H1 (cell line): Measurements from ENCODE around the gene CCDC183. TPM values are rescaled to one million over a fixed set of nuclear protein-coding genes. Genes with fewer than 3 reads are reported as not detected.

Experiments
- CTCF ChIA-PET: fragments of 300-600 bp; sonication (Branson Sonifier 250); formaldehyde crosslinking; loops from one replicate; lab custom pipeline; 2021; ENCODE audit not compliant: partially characterized antibody; lab: Charles Lee
- POLR2A ChIA-PET: fragments of 300-600 bp; sonication (Branson Sonifier 250); formaldehyde crosslinking; loops from one replicate; lab custom pipeline; 2021; ENCODE audit warnings: inconsistent platforms; ENCODE audit not compliant: partially characterized antibody; lab: Charles Lee
- DNase-seq, 2 experiments: peaks; one replicate each; pipeline versions ENCODE4 v3.0.0 to v3.0.0-alpha.2; 2010 to 2022; ENCODE audit warnings: low spot score in 2 of 2, low read depth in 1 of 2, mixed read lengths in 1 of 2
- FAIRE-seq: peaks from 2 replicates; lab custom pipeline; 2011; peaks lifted over from hg19 to GRCh38; lab: Jason Lieb, UNC
- H2AFZ ChIP-seq: 2 replicates; pipeline ENCODE4 v1.8.1; 2012; ENCODE audit warnings: low read length, inconsistent platforms
- H2AK5ac ChIP-seq: 2 replicates; pipeline ENCODE4 v1.6.1; 2013; ENCODE audit warnings: low read depth, low read length
- H2BK120ac ChIP-seq: replicated peaks from 2 replicates; pipeline ENCODE3; 2013; ENCODE audit warnings: low read depth, low read length, inconsistent platforms
- H2BK12ac ChIP-seq: 2 replicates; pipeline ENCODE4 v1.6.1; 2013; ENCODE audit warnings: low read depth, low read length
- H2BK15ac ChIP-seq: 2 replicates; pipeline ENCODE4 v1.6.1; 2013; ENCODE audit warnings: low read length
- H2BK20ac ChIP-seq: 2 replicates; pipeline ENCODE4 v1.6.1; 2013; ENCODE audit warnings: low read length
- H2BK5ac ChIP-seq: 2 replicates; pipeline ENCODE4 v1.6.1; 2013; ENCODE audit warnings: low read depth, low read length
- H3K14ac ChIP-seq: 2 replicates; pipeline ENCODE4 v1.6.1; 2013; ENCODE audit warnings: inconsistent platforms; ENCODE audit not compliant: insufficient read length
- H3K18ac ChIP-seq: 2 replicates; pipeline ENCODE4 v1.6.1; 2013; ENCODE audit warnings: low read length; ENCODE audit errors: extremely low read depth
- H3K23ac ChIP-seq: 2 replicates; pipeline ENCODE4 v1.6.1; 2013; ENCODE audit warnings: inconsistent platforms; ENCODE audit not compliant: insufficient read length
- H3K23me2 ChIP-seq: 2 replicates; pipeline ENCODE4 v1.6.1; 2013; ENCODE audit warnings: low read depth, low read length
- H3K27ac ChIP-seq: 2 replicates; pipeline ENCODE4 v1.6.1; 2011; ENCODE audit warnings: low read depth, low read length, inconsistent platforms
- H3K27me3 ChIP-seq, 4 experiments: replicated peaks in 1 of 4; 1 replicate in 1 of 4; 2 replicates in 3 of 4; pipeline versions ENCODE4 v1.6.1 to v1.8.1; 2011 to 2013; ENCODE audit warnings: low read length in 3 of 4, mild to moderate bottlenecking in 3 of 4, inconsistent platforms in 2 of 4, mixed read lengths in 2 of 4, moderate library complexity in 1 of 4; ENCODE audit not compliant: control insufficient read depth in 3 of 4, insufficient read depth in 3 of 4; ENCODE audit errors: extremely low read depth in 1 of 4
- H3K36me3 ChIP-seq, 4 experiments: 2 replicates each; pipeline versions ENCODE4 v1.6.1 to v1.8.1; 2011 to 2013; ENCODE audit warnings: mild to moderate bottlenecking in 4 of 4, low read length in 3 of 4, moderate library complexity in 2 of 4, control low read depth in 1 of 4, inconsistent platforms in 1 of 4; ENCODE audit not compliant: insufficient read depth in 4 of 4, control insufficient read depth in 2 of 4
- H3K4ac ChIP-seq: replicated peaks from 2 replicates; pipeline ENCODE3; 2013; ENCODE audit warnings: low read length, low read depth, mixed read lengths, inconsistent platforms; ENCODE audit not compliant: insufficient read length
- H3K4me1 ChIP-seq, 4 experiments: replicated peaks in 1 of 4; 1 replicate in 1 of 4; 2 replicates in 3 of 4; pipeline versions ENCODE4 v1.6.1 to v1.8.1; 2011 to 2013; ENCODE audit warnings: low read length in 3 of 4, inconsistent platforms in 2 of 4, mixed read lengths in 1 of 4; ENCODE audit not compliant: insufficient read depth in 4 of 4, control insufficient read depth in 3 of 4
- H3K4me2 ChIP-seq, 2 experiments: 2 replicates each; pipeline versions ENCODE4 v1.6.1 to v1.8.1; 2011 to 2013; ENCODE audit warnings: low read depth in 2 of 2, low read length in 2 of 2, control low read depth in 1 of 2, inconsistent platforms in 1 of 2, mild to moderate bottlenecking in 1 of 2; ENCODE audit not compliant: insufficient read depth in 1 of 2
- H3K4me3 ChIP-seq, 4 experiments: fragments of 200-600, 300-600 bp in 1 of 4; sonication (generic), shearing (Covaris generic), sonication (Bioruptor Twin) in 1 of 4; 2 replicates each; pipeline versions ENCODE4 v1.5.1 to v1.8.1; 2011 to 2016; ENCODE audit warnings: low read length in 4 of 4, low read depth in 3 of 4, control low read depth in 2 of 4, inconsistent platforms in 2 of 4, mild to moderate bottlenecking in 2 of 4, mixed read lengths in 1 of 4, moderate library complexity in 1 of 4; ENCODE audit not compliant: insufficient read depth in 2 of 4; ENCODE audit errors: extremely low read depth in 1 of 4
- H3K56ac ChIP-seq: replicated peaks from 2 replicates; pipeline ENCODE3; 2013; ENCODE audit warnings: low read depth, mild to moderate bottlenecking, mixed read lengths, low read length, inconsistent platforms; ENCODE audit not compliant: insufficient read length
- H3K79me1 ChIP-seq: 2 replicates; pipeline ENCODE4 v1.6.1; 2013; ENCODE audit warnings: low read depth, low read length, control low read depth
- H3K79me2 ChIP-seq, 2 experiments: 2 replicates each; pipeline versions ENCODE4 v1.6.1 to v1.8.1; 2012 to 2013; ENCODE audit warnings: low read length in 2 of 2, mild to moderate bottlenecking in 2 of 2, inconsistent platforms in 1 of 2; ENCODE audit not compliant: insufficient read depth in 2 of 2, control insufficient read depth in 1 of 2
- H3K9ac ChIP-seq, 4 experiments: replicated peaks in 1 of 4; 1 replicate in 1 of 4; 2 replicates in 3 of 4; pipeline versions ENCODE4 v1.6.1 to v1.8.1; 2011 to 2013; ENCODE audit warnings: low read depth in 3 of 4, low read length in 3 of 4, control low read depth in 2 of 4, mild to moderate bottlenecking in 2 of 4, moderate library complexity in 2 of 4, inconsistent platforms in 1 of 4; ENCODE audit errors: extremely low read depth in 1 of 4
- H3K9me3 ChIP-seq, 2 experiments: 2 replicates each; pipeline versions ENCODE4 v1.6.1 to v1.8.1; 2012 to 2013; ENCODE audit warnings: mild to moderate bottlenecking in 2 of 2, moderate library complexity in 2 of 2, control low read depth in 1 of 2, inconsistent platforms in 1 of 2, low read depth in 1 of 2, low read length in 1 of 2, mixed read lengths in 1 of 2; ENCODE audit not compliant: insufficient read depth in 2 of 2
- H4K20me1 ChIP-seq, 2 experiments: replicated peaks in 1 of 2; 2 replicates each; pipeline versions ENCODE3 to v1.8.1; 2011 to 2013; ENCODE audit warnings: inconsistent platforms in 2 of 2, low read length in 2 of 2, mild to moderate bottlenecking in 1 of 2; ENCODE audit not compliant: insufficient read depth in 2 of 2, control insufficient read depth in 1 of 2
- H4K5ac ChIP-seq: 2 replicates; pipeline ENCODE4 v1.6.1; 2013; ENCODE audit warnings: low read length, low read depth, mixed read lengths, inconsistent platforms; ENCODE audit not compliant: insufficient read length
- H4K8ac ChIP-seq: 2 replicates; pipeline ENCODE4 v1.8.0; 2013; ENCODE audit warnings: mild to moderate bottlenecking, moderate library complexity, low read length, inconsistent platforms; ENCODE audit not compliant: insufficient read depth; ENCODE audit errors: extremely low read depth
- H4K91ac ChIP-seq: replicated peaks from 2 replicates; pipeline ENCODE3; 2013; ENCODE audit warnings: low read length, mixed read lengths, inconsistent platforms; ENCODE audit not compliant: insufficient read length
- CEBPB ChIP-seq: IDR thresholded peaks from 2 replicates; pipeline ENCODE4 v1.6.1; 2012; ENCODE audit warnings: low read depth, low read length
- CHD1 ChIP-seq: IDR thresholded peaks from 2 replicates; pipeline ENCODE4 v1.6.1; 2012; ENCODE audit warnings: low read depth, low read length, improper control_type of control experiment
- CHD2 ChIP-seq: IDR thresholded peaks from 2 replicates; pipeline ENCODE4 v1.6.1; 2012; ENCODE audit warnings: low read length, improper control_type of control experiment
- POU5F1 ChIP-seq: IDR thresholded peaks from 2 replicates; pipeline ENCODE4 v1.6.1; 2011; ENCODE audit warnings: low read depth, mild to moderate bottlenecking, low read length, moderate library complexity
- RNF2 ChIP-seq: fragments of 200-900, 300-1000 bp; sonication (generic); IDR thresholded peaks from 2 replicates; pipeline ENCODE4 v1.7.1; 2016; ENCODE audit warnings: borderline replicate concordance, low read depth, mild to moderate bottlenecking, antibody characterized with exemption, low read length; ENCODE audit not compliant: poor library complexity, severe bottlenecking; ENCODE audit errors: missing control alignments
- SAP30 ChIP-seq: fragments of 300-600 bp; sonication (generic); IDR thresholded peaks from 2 replicates; pipeline ENCODE4 v1.7.1; 2012; ENCODE audit warnings: low read length, moderate library complexity, mild to moderate bottlenecking, inconsistent platforms; ENCODE audit not compliant: insufficient read depth, insufficient replicate concordance
- SIN3A ChIP-seq, 2 experiments: IDR thresholded peaks in 1 of 2; conservative IDR thresholded peaks in 1 of 2; 2 replicates each; pipeline ENCODE4 v1.6.1; 2011 to 2012; ENCODE audit warnings: low read length in 2 of 2, improper control_type of control experiment in 1 of 2, low read depth in 1 of 2, mild to moderate bottlenecking in 1 of 2
- WGBS, 2 experiments: shearing (Covaris generic) in 1 of 2; methylation state at CpG; one replicate each; pipeline versions ENCODE4 v1.1.6 to v1.1.7; 2013 to 2015; ENCODE audit warnings: low lambda C conversion rate in 2 of 2, mixed read lengths in 2 of 2, inconsistent platforms in 1 of 2, low coverage in 1 of 2, missing lambda C conversion rate in 1 of 2; ENCODE audit not compliant: insufficient replicate concordance in 2 of 2, insufficient coverage in 1 of 2, insufficient read length in 1 of 2; ENCODE audit errors: extremely low coverage in 1 of 2, missing lambda C conversion rate in 1 of 2; 5-methylcytosine and 5-hydroxymethylcytosine counted together
- polyA plus RNA-seq, 7 experiments: library from polyadenylated mRNA; depleted of rRNA in 3 of 7; stranded (reverse) in 5 of 7; unstranded in 2 of 7; fragments of >200 nt in 5 of 7; fragments of 200-250 nt in 2 of 7; gene quantifications; 1 replicate in 5 of 7; 2 replicates in 1 of 7; 4 replicates in 1 of 7; pipeline versions ENCODE4 v1.2.1 to v1.2.3, GENCODE V29; 2011 to 2013; ENCODE audit warnings: missing spikeins in 2 of 7, mixed read lengths in 2 of 7
- total RNA-seq: library from RNA; stranded (reverse); fragmentation: NEBNext Ultra II Directional; extraction: Animal tissue kit (Norgen Biotek cat#: 25700); gene quantifications from 2 replicates; pipeline ENCODE4 v1.2.1, GENCODE V29; 2021
- TF ChIP-seq, protein P1 (sequence below): IDR thresholded peaks from 2 replicates; pipeline ENCODE4 v1.6.1; 2012; ENCODE audit warnings: low read length, inconsistent platforms

Gene CCDC183
- total and polyA plus RNA-seq, 2 of the 8 experiments (the other 6 are each of a cell fraction or from before 2014, with no cell fraction given) = 0.51 to 1.6 TPM

DNA sequence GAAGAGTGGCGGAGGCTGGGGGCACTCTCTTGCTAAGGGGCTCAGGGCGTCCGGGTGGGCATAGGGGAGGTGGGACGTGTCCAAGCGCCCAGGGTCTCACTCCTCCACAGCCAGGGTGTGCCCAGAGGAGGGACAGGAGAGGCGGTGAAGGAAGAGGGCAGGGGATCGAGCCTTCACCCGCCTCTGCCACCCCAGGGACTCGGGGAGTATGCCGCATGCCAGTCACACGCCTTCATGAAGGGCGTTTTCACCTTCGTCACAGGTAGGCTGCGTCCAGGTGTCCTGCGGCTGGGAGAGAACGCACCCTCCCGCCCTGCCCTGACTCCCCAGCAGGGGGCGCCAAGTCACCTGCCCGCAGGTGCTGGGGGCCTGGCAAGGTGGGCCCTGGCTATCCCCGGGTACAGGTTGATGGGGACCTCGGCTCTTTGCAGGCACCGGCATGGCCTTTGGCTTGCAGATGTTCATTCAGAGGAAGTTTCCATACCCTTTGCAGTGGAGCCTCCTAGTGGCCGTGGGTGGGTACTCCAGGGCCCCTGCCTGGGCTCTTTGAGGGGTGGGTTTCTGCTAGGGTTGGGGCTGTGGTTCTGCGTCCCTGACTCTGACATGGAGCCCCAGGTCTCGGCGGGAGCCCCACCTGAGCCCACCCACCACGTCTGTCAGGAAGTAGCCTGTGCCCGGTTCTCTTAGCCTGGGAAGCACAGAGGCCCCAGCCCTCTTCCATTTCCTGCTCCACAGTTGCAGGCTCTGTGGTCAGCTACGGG is 4.4 kb upstream of the CCDC183 start:
- Histone ChIP-seq H4K20me1 (peaks cover 0 to 8% of the 10 kb centered on the region in 2 experiments), H2BK5ac (peak overlapping the region; percentile 77; the same call in 1 of the 2 replicates), H3K4me2 (peak overlapping the region; percentile 71 to 94), H3K79me2 (no peaks in the 10 kb centered on the region), H3K56ac (no peak overlapping the region), H2BK20ac (no peak overlapping the region), H4K5ac (peak overlapping the region; percentile 28), H3K4me1 (peaks cover 0 to 10% (median 5%) of the 10 kb centered on the region in 4 experiments; a peak in 4 of 7 replicates), H3K9ac (peak overlapping the region in 3 of 4 experiments; percentile 33 to 71 (median 69); a peak in 5 of 7 replicates), H2BK15ac (0 out of 2 replicates have a peak overlapping the region, but pooled peaks have one; percentile 25), H3K23ac (no peak overlapping the region), H3K36me3 (no peaks in the 10 kb centered on the region), H3K18ac (no peak overlapping the region; the same call in 1 of the 2 replicates), H3K79me1 (no peaks in the 10 kb centered on the region; the same call in 1 of the 2 replicates), H2BK120ac (no peak overlapping the region), H3K27me3 (no peaks in the 10 kb centered on the region), H4K8ac (peak overlapping the region; percentile 59; the same call in 1 of the 2 replicates), H2AK5ac (no peak overlapping the region), H4K91ac (peak overlapping the region; percentile 61), H2BK12ac (no peak overlapping the region; the same call in 1 of the 2 replicates), H3K4ac (peak overlapping the region; percentile 27), H2AFZ (no peak overlapping the region), H3K27ac (peak overlapping the region; percentile 78), H3K14ac (no peak overlapping the region), H3K4me3 (peak overlapping the region; percentile 61 to 84 (median 81)), H3K9me3 (no peaks in the 10 kb centered on the region), H3K23me2 (no peaks in the 10 kb centered on the region; the same call in 1 of the 2 replicates)
- CTCF ChIA-PET = interaction anchor here (0.7 to 2.0 kb wide), 13 partner anchors 9 to 243 kb away, joined by 3 to 16 read pairs (median 5); no protein-coding TSS in a partner anchor
- POLR2A ChIA-PET = interaction anchor here (1.5 kb wide), 1 partner anchor 16 kb away, joined by 3 read pairs; the partner anchor contains the start of gene RABL6
- FAIRE-seq = no peak
- peak in 1 of 2 experiments; percentile 91 for DNase-seq
- WGBS, 2 experiments = 28% methylated on average over 15 of the region's 29 CpGs; no CpG with 5 or more reads in 1 of the 2 experiments
- TF ChIP-seq CHD1 (no peak), CEBPB (no peak), SIN3A (conservative IDR thresholded peaks at IDR 0.05 in 1 of 2, IDR thresholded peaks at IDR 0.05 in 1 of 2; ENCODE audit: low read depth in 1 of 2, low read length in 2 of 2) (peak in 1 of 2 experiments; percentile 69; a peak in 2 of 4 replicates), SAP30 (no peak), POU5F1 (no peak), RNF2 (no peak), CHD2 (no peak)
- TF ChIP-seq, protein P1, sequence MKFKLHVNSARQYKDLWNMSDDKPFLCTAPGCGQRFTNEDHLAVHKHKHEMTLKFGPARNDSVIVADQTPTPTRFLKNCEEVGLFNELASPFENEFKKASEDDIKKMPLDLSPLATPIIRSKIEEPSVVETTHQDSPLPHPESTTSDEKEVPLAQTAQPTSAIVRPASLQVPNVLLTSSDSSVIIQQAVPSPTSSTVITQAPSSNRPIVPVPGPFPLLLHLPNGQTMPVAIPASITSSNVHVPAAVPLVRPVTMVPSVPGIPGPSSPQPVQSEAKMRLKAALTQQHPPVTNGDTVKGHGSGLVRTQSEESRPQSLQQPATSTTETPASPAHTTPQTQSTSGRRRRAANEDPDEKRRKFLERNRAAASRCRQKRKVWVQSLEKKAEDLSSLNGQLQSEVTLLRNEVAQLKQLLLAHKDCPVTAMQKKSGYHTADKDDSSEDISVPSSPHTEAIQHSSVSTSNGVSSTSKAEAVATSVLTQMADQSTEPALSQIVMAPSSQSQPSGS = 0 out of 2 replicates have a peak, but pooled peaks have one; percentile 16
